ENCODE data around the gene FLNC. TPM values are rescaled to one million over a fixed set of nuclear protein-coding genes. Genes with fewer than 3 reads are reported as not detected.

The FLNC gene
- total RNA-seq, 5 donors from 2014 or later (not counting 1 experiment from before 2014, with no cell fraction given) = 0.05 to 0.93 (median 0.38) TPM

- no peaks in the 10 kb centered on the region for H3K36me3 Mint-ChIP-seq
- H3K27me3 Mint-ChIP-seq = no peaks in the 10 kb centered on the region
- H3K36me3 ChIP-seq (ENCODE audit: control insufficient read depth in 2 of 2, extremely low read depth in 1 of 2, insufficient read depth in 1 of 2, low read length in 1 of 2) = no peaks in the 10 kb centered on the region
- DNase-seq (no peak), ATAC-seq (replicated peaks in 1 of 4) (no peak)
- no peak overlapping the region for H3K4me3 ChIP-seq (ENCODE audit: control insufficient read depth in 1 of 2, extremely low read depth in 1 of 2, low read length in 1 of 2)
- peaks cover 0 to 21% of the 10 kb centered on the region in 2 experiments for H3K27me3 ChIP-seq (replicated peaks in 1 of 2; ENCODE audit: control insufficient read depth in 2 of 2, extremely low read depth in 1 of 2, insufficient read depth in 2 of 2, low read length in 1 of 2)
- H3K4me3 Mint-ChIP-seq = no peak overlapping the region
- H3K9me3 ChIP-seq = no peaks in the 10 kb centered on the region
- no peaks in the 10 kb centered on the region for H3K9me3 Mint-ChIP-seq
- H3K4me1 ChIP-seq (ENCODE audit: control insufficient read depth in 1 of 2, extremely low read depth in 1 of 2, insufficient read depth in 2 of 2, low read length in 2 of 2) = peaks cover 2 to 4% of the 10 kb centered on the region in 2 experiments
- 80% methylated on average over 1 of the region's 3 CpGs for WGBS (ENCODE audit: insufficient coverage)
- no peaks in the 10 kb centered on the region for H3K4me1 Mint-ChIP-seq
- ChIA-PET CTCF (no interaction called here), POLR2A (no interaction called here)
- no peak overlapping the region for H3K27ac Mint-ChIP-seq
- no peak overlapping the region for H3K27ac ChIP-seq (ENCODE audit: low read length)
These were observed 45.9 kb downstream of the FLNC start for GRCh38 chr7:128876127-128876526.

DNA sequence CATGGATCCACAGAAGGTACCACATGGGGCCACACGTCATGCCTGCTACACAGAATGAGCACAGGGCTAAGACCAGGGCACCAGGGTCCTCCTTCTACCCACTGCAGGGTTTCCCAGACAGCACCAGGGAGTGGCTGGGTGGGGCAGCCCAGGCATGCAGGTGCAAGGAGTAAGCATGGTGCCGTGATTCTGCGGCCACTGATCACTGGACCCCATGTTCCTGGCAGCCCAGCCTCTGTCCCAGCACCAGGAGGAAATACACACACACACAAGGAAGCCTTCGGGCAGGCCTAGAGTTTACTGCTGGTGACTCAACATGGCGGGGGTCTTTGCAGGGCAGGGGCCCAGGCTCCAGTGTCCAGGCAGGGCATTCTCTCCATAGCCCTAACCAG lies 46.4 kb downstream of the FLNC start:
- Histone ChIP-seq H3K4me1 (ENCODE audit: control insufficient read depth in 1 of 2, extremely low read depth in 1 of 2, insufficient read depth in 2 of 2, low read length in 2 of 2) (peaks cover 2 to 4% of the 10 kb centered on the region in 2 experiments), H3K4me3 (ENCODE audit: control insufficient read depth in 1 of 2, extremely low read depth in 1 of 2, low read length in 1 of 2) (no peak overlapping the region), H3K9me3 (no peaks in the 10 kb centered on the region), H3K36me3 (ENCODE audit: control insufficient read depth in 2 of 2, extremely low read depth in 1 of 2, insufficient read depth in 1 of 2, low read length in 1 of 2) (no peaks in the 10 kb centered on the region), H3K27ac (ENCODE audit: low read length) (no peak overlapping the region), H3K27me3 (replicated peaks in 1 of 2; ENCODE audit: control insufficient read depth in 2 of 2, extremely low read depth in 1 of 2, insufficient read depth in 2 of 2, low read length in 1 of 2) (peaks cover 0 to 20% of the 10 kb centered on the region in 2 experiments)
- WGBS (ENCODE audit: insufficient coverage) = 94% methylated on average over 3 of the region's 5 CpGs
- ATAC-seq (replicated peaks in 1 of 4) (no peak), DNase-seq (no peak)
- no peaks in the 10 kb centered on the region for H3K27me3 Mint-ChIP-seq
- no peaks in the 10 kb centered on the region for H3K9me3 Mint-ChIP-seq
- no peaks in the 10 kb centered on the region for H3K36me3 Mint-ChIP-seq
- no peak overlapping the region for H3K27ac Mint-ChIP-seq
- POLR2A ChIA-PET = no interaction called here
- no peak overlapping the region for H3K4me3 Mint-ChIP-seq
- no peaks in the 10 kb centered on the region for H3K4me1 Mint-ChIP-seq
- CTCF ChIA-PET = no interaction called here

DNA sequence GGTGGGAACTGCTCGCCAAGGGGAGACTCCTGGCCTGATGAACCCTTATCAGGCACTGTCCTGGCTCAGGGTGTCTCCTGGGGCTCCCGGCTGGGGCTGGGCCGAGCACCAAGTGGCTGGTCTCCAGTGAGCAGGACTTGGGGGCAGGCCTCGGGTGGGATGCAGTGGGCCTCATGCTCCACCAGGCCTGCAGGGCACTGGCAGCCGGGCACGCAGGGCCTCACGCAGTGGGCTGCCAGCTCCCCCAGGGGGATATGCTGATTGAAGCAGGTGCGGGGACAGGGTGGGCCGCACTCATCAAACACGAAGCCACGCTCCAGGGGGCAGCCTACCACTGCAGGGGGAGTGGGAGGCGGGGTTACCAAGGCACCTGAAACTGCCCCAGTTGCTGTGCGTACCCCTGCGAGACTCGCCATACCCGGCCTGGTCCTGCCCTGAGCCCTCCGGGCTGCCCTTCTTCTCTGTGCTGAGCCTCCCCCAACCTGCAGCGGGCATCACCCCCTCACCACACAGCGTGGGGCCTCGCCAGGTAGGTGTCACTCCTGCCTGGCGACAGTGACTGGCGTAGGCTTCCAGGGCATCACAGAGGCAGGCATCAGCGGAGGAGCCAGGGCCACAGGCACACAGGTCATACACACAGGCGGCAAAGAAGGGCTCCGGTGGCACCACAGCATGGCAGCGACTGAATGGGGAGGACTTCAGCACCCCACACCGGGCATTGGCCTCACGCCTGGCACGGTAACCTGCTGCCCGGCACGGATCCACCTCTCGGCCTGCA lies 47.0 kb downstream of the FLNC start:
- no peaks in the 10 kb centered on the region for H3K9me3 ChIP-seq
- peaks cover 2 to 4% of the 10 kb centered on the region in 2 experiments for H3K4me1 ChIP-seq (ENCODE audit: control insufficient read depth in 1 of 2, extremely low read depth in 1 of 2, insufficient read depth in 2 of 2, low read length in 2 of 2)
- DNase-seq = no peak
- peaks cover 0 to 20% of the 10 kb centered on the region in 2 experiments for H3K27me3 ChIP-seq (replicated peaks in 1 of 2; ENCODE audit: control insufficient read depth in 2 of 2, extremely low read depth in 1 of 2, insufficient read depth in 2 of 2, low read length in 1 of 2)
- no peaks in the 10 kb centered on the region for H3K36me3 ChIP-seq (ENCODE audit: control insufficient read depth in 2 of 2, extremely low read depth in 1 of 2, insufficient read depth in 1 of 2, low read length in 1 of 2)
- peak in 1 of 4 experiments; percentile 6 for ATAC-seq (replicated peaks in 1 of 4)
- H3K27ac ChIP-seq (ENCODE audit: low read length) = no peak overlapping the region
- H3K4me3 ChIP-seq (ENCODE audit: control insufficient read depth in 1 of 2, extremely low read depth in 1 of 2, low read length in 1 of 2) = no peak overlapping the region
- Mint-ChIP-seq H3K9me3 (no peaks in the 10 kb centered on the region), H3K36me3 (no peaks in the 10 kb centered on the region), H3K27ac (no peak overlapping the region), H3K27me3 (no peaks in the 10 kb centered on the region), H3K4me1 (no peaks in the 10 kb centered on the region), H3K4me3 (no peak overlapping the region)
- ChIA-PET POLR2A (no interaction called here), CTCF (no interaction called here)
- WGBS (ENCODE audit: insufficient coverage) = 93% methylated on average over 23 of the region's 32 CpGs

DNA sequence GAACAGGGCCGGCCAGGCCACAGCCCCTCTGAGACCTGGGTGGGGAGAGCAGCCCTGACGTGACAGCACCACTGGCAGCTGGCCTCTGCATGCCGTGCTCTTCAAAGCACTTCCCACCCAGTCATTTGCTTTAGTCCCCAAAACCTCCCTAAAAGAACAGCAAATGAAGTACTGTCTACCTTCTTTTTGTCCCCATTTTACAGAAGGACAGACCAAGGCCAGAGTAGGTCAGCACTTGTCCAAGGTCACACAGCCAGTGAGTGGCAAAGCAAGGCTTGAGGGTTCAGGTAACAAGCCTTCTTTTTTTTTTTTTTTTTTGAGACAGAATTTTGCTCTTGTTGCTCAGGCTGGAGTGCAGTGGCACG lies 47.5 kb downstream of the FLNC start:
- DNase-seq = no peak
- H3K36me3 ChIP-seq (ENCODE audit: control insufficient read depth in 2 of 2, extremely low read depth in 1 of 2, insufficient read depth in 1 of 2, low read length in 1 of 2) = no peaks in the 10 kb centered on the region
- no peak overlapping the region for H3K4me3 ChIP-seq (ENCODE audit: control insufficient read depth in 1 of 2, extremely low read depth in 1 of 2, low read length in 1 of 2)
- Mint-ChIP-seq H3K4me3 (no peak overlapping the region), H3K9me3 (no peaks in the 10 kb centered on the region), H3K27ac (no peak overlapping the region), H3K27me3 (no peaks in the 10 kb centered on the region), H3K36me3 (no peaks in the 10 kb centered on the region), H3K4me1 (no peaks in the 10 kb centered on the region)
- ATAC-seq (replicated peaks in 1 of 4) = no peak
- H3K9me3 ChIP-seq = no peaks in the 10 kb centered on the region
- H3K4me1 ChIP-seq (ENCODE audit: control insufficient read depth in 1 of 2, extremely low read depth in 1 of 2, insufficient read depth in 2 of 2, low read length in 2 of 2) = peaks cover 2 to 4% of the 10 kb centered on the region in 2 experiments
- no peak overlapping the region for H3K27ac ChIP-seq (ENCODE audit: low read length)
- WGBS (ENCODE audit: insufficient coverage) = 100% methylated on average over 1 of the region's 4 CpGs
- peaks cover 0 to 20% of the 10 kb centered on the region in 2 experiments for H3K27me3 ChIP-seq (replicated peaks in 1 of 2; ENCODE audit: control insufficient read depth in 2 of 2, extremely low read depth in 1 of 2, insufficient read depth in 2 of 2, low read length in 1 of 2)
- CTCF ChIA-PET = no interaction called here
- POLR2A ChIA-PET = no interaction called here

DNA sequence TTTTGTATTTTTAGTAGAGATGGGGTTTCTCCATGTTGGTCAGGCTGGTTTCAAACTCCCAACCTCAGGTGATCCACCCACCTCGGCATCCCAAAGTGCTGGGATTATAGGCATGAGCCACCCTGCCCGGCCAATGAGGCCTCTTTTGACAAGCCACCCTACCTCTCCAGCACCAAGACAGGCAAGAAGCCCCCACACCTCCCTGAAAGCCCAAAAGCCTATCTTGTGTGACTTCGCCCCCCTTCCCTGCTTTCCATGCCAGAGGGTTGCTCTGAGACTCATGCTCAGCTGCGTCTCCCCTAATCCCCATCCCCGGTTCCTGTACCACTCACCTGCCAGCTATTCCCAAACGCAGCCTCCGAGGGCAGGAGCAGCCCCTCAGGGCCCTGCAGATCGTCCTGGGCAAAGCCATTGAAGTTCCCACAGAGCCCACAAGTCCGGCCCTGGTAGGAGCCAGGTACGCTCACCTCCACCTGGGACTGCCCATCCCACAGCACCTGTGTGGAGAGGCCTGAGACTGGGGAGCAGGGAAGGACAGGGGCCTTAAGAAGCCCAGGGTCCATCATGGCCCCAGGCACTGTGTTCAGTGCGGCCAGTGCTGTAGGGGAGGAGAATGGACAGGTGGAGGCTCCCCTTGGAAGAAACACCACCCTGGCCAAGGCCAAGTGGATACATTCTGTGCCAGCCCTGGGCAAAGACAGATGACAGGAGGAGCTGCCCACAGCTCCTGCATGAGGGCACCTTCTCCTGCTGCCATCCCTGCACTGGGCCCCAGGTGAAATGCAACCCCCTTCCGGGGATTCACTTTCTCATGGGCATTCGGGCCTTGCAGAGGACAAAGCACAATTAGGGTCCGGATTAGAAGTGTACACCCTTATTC lies 48.3 kb downstream of the FLNC start:
- no peak overlapping the region for H3K27ac ChIP-seq (ENCODE audit: low read length)
- ChIA-PET CTCF (no interaction called here), POLR2A (no interaction called here)
- Mint-ChIP-seq H3K27ac (no peak overlapping the region), H3K4me3 (no peak overlapping the region), H3K27me3 (no peaks in the 10 kb centered on the region), H3K4me1 (peaks cover 0 to under 1% (median 0%) of the 10 kb centered on the region in 3 donors), H3K36me3 (no peaks in the 10 kb centered on the region), H3K9me3 (no peaks in the 10 kb centered on the region)
- no peaks in the 10 kb centered on the region for H3K9me3 ChIP-seq
- DNase-seq (no peak), ATAC-seq (replicated peaks in 1 of 4) (no peak)
- H3K36me3 ChIP-seq (ENCODE audit: control insufficient read depth in 2 of 2, extremely low read depth in 1 of 2, insufficient read depth in 1 of 2, low read length in 1 of 2) = no peaks in the 10 kb centered on the region
- 100% methylated on average over 6 of the region's 14 CpGs for WGBS (ENCODE audit: insufficient coverage)
- peaks cover 2 to 5% of the 10 kb centered on the region in 2 experiments for H3K4me1 ChIP-seq (ENCODE audit: control insufficient read depth in 1 of 2, extremely low read depth in 1 of 2, insufficient read depth in 2 of 2, low read length in 2 of 2)
- peaks cover 0 to 14% of the 10 kb centered on the region in 2 experiments for H3K27me3 ChIP-seq (replicated peaks in 1 of 2; ENCODE audit: control insufficient read depth in 2 of 2, extremely low read depth in 1 of 2, insufficient read depth in 2 of 2, low read length in 1 of 2)
- no peak overlapping the region for H3K4me3 ChIP-seq (ENCODE audit: control insufficient read depth in 1 of 2, extremely low read depth in 1 of 2, low read length in 1 of 2)

GRCh38 chr7:128879461-128879938 lies 49.3 kb downstream of the FLNC start:
- ChIA-PET CTCF (no interaction called here), POLR2A (interaction anchor here in 1 of 2 donors (0.5 kb wide), 1 partner anchor 405 kb away, joined by 3 read pairs; no protein-coding TSS in a partner anchor)
- Mint-ChIP-seq H3K27ac (no peak overlapping the region), H3K4me1 (peaks cover 0 to 3% (median 0%) of the 10 kb centered on the region in 3 donors), H3K4me3 (no peak overlapping the region), H3K36me3 (no peaks in the 10 kb centered on the region), H3K9me3 (no peaks in the 10 kb centered on the region), H3K27me3 (no peaks in the 10 kb centered on the region)
- Histone ChIP-seq H3K36me3 (ENCODE audit: control insufficient read depth in 2 of 2, extremely low read depth in 1 of 2, insufficient read depth in 1 of 2, low read length in 1 of 2) (no peaks in the 10 kb centered on the region), H3K4me1 (ENCODE audit: control insufficient read depth in 1 of 2, extremely low read depth in 1 of 2, insufficient read depth in 2 of 2, low read length in 2 of 2) (peaks cover 2 to 14% of the 10 kb centered on the region in 2 experiments), H3K27me3 (replicated peaks in 1 of 2; ENCODE audit: control insufficient read depth in 2 of 2, extremely low read depth in 1 of 2, insufficient read depth in 2 of 2, low read length in 1 of 2) (peaks cover 0 to 20% of the 10 kb centered on the region in 2 experiments), H3K4me3 (ENCODE audit: control insufficient read depth in 1 of 2, extremely low read depth in 1 of 2, low read length in 1 of 2) (no peak overlapping the region), H3K9me3 (no peaks in the 10 kb centered on the region), H3K27ac (ENCODE audit: low read length) (no peak overlapping the region)
- DNase-seq (no peak), ATAC-seq (replicated peaks in 1 of 4) (no peak)
- WGBS (ENCODE audit: insufficient coverage) = 88% methylated on average over 13 of the region's 19 CpGs

Data from T-cell (primary cell).